Measurements from ENCODE around the gene TAPBPL.

DNA sequence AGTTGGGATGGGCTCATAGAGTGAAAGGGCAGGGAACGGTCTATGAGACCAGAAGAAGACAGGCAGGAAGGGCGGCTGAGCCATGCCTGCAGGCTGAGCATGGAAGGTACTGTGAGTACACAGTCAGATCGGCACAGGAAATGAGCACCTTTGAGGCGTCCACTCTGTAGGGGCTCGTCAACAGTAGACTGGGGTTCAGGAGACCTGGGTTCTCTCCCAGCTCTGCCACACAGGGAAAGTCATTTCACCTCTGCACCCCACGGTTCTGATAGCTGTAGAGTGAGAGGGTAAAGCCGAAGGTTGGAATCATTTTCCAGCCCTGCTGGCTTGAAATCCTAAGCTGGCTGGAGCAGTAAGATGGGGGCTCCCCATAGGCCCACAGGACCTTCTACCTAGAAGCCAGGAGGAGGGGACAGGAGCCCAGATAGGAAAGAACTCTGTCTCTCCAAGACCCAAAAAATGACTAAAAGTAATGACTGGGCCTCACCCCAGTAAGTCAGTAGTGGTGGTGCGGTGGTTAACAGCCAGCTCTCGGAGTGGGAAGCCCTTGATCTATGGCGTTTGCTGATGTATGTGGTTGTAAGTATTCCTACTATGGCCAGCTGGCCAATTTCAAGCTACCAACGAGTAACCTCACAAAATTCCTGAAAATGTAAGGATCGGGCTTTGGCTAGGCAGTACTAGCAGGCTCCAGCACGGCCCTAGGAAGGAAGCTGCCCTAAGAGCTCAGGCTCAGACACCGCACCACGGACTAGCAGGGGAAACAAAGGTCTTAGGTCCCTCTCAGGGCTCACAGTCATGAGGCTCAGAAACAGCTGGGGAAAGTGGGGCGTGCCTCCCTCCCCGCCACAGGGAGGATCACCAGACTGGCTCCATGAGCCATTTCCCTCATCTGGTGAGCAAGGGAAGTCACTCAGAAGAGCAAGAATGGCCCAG, 17.4 kb upstream of the TAPBPL start:
- TF ChIP-seq ESRRA (CRISPR knock-in tag; IDR thresholded peaks at IDR 0.05; ENCODE audit: low read depth) (no peak), ETV6 (CRISPR knock-in tag; conservative IDR thresholded peaks at IDR 0.05) (no peak), ZNF710 (CRISPR knock-in tag; IDR thresholded peaks at IDR 0.05; ENCODE audit: borderline replicate concordance) (no peak), GABPA (IDR thresholded peaks at IDR 0.05; ENCODE audit: low read depth, low read length) (no peak), GABPA (CRISPR knock-in tag; IDR thresholded peaks at IDR 0.05; ENCODE audit: low read depth) (no peak), ZNF747 (CRISPR knock-in tag; IDR thresholded peaks at IDR 0.05; ENCODE audit: borderline replicate concordance) (no peak), ZFP36 (IDR thresholded peaks at IDR 0.05; ENCODE audit: borderline replicate concordance, low read depth, low read length, partially characterized antibody) (no peak), ZNF274 (CRISPR knock-in tag; IDR thresholded peaks at IDR 0.05) (no peak), NCOA5 (CRISPR knock-in tag; IDR thresholded peaks at IDR 0.05) (no peak), TCF12 (IDR thresholded peaks at IDR 0.05) (no peak), TCF12 (CRISPR knock-in tag; IDR thresholded peaks at IDR 0.05) (no peak), MAZ (IDR thresholded peaks at IDR 0.05; ENCODE audit: borderline replicate concordance, low read depth, low read length) (no peak), MAZ (CRISPR knock-in tag; IDR thresholded peaks at IDR 0.05; ENCODE audit: low read depth) (no peak), NR3C1 (CRISPR knock-in tag; IDR thresholded peaks at IDR 0.05) (no peak), EP300 (IDR thresholded peaks at IDR 0.05; ENCODE audit: low read depth in 2 of 2, low read length in 2 of 2) (no peak), EP300 (CRISPR knock-in tag; IDR thresholded peaks at IDR 0.05; ENCODE audit: borderline replicate concordance) (no peak)
- TF ChIP-seq, protein P1, sequence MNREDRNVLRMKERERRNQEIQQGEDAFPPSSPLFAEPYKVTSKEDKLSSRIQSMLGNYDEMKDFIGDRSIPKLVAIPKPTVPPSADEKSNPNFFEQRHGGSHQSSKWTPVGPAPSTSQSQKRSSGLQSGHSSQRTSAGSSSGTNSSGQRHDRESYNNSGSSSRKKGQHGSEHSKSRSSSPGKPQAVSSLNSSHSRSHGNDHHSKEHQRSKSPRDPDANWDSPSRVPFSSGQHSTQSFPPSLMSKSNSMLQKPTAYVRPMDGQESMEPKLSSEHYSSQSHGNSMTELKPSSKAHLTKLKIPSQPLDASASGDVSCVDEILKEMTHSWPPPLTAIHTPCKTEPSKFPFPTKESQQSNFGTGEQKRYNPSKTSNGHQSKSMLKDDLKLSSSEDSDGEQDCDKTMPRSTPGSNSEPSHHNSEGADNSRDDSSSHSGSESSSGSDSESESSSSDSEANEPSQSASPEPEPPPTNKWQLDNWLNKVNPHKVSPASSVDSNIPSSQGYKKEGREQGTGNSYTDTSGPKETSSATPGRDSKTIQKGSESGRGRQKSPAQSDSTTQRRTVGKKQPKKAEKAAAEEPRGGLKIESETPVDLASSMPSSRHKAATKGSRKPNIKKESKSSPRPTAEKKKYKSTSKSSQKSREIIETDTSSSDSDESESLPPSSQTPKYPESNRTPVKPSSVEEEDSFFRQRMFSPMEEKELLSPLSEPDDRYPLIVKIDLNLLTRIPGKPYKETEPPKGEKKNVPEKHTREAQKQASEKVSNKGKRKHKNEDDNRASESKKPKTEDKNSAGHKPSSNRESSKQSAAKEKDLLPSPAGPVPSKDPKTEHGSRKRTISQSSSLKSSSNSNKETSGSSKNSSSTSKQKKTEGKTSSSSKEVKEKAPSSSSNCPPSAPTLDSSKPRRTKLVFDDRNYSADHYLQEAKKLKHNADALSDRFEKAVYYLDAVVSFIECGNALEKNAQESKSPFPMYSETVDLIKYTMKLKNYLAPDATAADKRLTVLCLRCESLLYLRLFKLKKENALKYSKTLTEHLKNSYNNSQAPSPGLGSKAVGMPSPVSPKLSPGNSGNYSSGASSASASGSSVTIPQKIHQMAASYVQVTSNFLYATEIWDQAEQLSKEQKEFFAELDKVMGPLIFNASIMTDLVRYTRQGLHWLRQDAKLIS (CRISPR knock-in tag; IDR thresholded peaks at IDR 0.05) = no peak
- TF ChIP-seq, protein P2, sequence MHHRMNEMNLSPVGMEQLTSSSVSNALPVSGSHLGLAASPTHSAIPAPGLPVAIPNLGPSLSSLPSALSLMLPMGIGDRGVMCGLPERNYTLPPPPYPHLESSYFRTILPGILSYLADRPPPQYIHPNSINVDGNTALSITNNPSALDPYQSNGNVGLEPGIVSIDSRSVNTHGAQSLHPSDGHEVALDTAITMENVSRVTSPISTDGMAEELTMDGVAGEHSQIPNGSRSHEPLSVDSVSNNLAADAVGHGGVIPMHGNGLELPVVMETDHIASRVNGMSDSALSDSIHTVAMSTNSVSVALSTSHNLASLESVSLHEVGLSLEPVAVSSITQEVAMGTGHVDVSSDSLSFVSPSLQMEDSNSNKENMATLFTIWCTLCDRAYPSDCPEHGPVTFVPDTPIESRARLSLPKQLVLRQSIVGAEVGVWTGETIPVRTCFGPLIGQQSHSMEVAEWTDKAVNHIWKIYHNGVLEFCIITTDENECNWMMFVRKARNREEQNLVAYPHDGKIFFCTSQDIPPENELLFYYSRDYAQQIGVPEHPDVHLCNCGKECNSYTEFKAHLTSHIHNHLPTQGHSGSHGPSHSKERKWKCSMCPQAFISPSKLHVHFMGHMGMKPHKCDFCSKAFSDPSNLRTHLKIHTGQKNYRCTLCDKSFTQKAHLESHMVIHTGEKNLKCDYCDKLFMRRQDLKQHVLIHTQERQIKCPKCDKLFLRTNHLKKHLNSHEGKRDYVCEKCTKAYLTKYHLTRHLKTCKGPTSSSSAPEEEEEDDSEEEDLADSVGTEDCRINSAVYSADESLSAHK (CRISPR knock-in tag; IDR thresholded peaks at IDR 0.05; ENCODE audit: borderline replicate concordance) = no peak

Measured in HepG2 (cell line).